GM18519 (cell line): ENCODE results near the gene CLEC2D.
A peak's percentile ranks its signal among the peaks of the same experiment; 100 is the strongest.
"Not testable (repeated sequence)": the region's sequence is repeated elsewhere in the genome, so short reads cannot be mapped to it uniquely, and the experiment has no call there.

Experiments used
- ATAC-seq: cut with Tn5 transposase; IDR thresholded peaks from one replicate; pipeline ENCODE4 v1.9.1; 2021; ENCODE audit warnings: mild to moderate bottlenecking, moderate library complexity; ENCODE audit not compliant: unreplicated experiment, low FRiP score

CLEC2D gene, protein sequence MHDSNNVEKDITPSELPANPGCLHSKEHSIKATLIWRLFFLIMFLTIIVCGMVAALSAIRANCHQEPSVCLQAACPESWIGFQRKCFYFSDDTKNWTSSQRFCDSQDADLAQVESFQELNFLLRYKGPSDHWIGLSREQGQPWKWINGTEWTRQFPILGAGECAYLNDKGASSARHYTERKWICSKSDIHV

DNA sequence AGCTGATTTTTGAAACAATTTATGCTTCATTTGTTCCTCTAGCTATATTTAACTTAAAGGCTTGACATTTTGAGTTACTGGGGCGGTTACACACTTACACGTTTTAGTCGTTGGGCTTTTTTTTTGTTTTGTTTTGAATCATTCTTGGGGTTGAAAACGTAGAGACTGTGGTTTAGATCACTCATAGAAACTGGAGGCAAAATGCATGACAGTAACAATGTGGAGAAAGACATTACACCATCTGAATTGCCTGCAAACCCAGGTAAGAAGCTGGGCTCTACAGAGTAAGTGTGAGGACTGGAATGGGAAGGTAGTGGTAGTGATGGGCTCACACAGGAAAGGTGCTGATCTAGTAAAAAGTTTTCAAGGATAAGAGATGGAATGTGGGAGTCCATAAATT is at the start of gene CLEC2D:
TSS of gene CLEC2D (plus strand) at position 180 of the 400 bp plus-strand sequence. CDS start at position 202, 22 bp downstream.
- ATAC-seq: peak; percentile 45

DNA sequence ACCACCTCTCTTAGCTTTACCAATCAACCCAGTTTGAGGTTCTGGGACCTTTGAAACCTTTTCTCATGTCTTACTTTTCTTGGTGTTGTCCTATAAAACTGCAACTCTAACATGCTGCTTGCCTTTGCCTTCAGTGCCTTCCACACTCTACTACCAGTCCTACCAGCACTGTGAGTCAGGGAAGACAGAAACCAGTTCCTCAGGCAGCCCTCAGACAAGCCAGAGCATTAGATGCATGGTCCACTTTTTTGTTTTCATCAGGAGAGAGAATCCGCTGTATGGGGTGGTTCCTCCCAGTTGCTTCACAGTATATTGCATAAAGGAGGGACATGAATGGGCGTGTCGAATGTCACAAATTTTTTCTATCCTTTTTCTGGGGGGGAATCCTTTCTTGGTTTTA is 44.5 kb upstream of the CLEC2D start:
- ATAC-seq: no peak

DNA sequence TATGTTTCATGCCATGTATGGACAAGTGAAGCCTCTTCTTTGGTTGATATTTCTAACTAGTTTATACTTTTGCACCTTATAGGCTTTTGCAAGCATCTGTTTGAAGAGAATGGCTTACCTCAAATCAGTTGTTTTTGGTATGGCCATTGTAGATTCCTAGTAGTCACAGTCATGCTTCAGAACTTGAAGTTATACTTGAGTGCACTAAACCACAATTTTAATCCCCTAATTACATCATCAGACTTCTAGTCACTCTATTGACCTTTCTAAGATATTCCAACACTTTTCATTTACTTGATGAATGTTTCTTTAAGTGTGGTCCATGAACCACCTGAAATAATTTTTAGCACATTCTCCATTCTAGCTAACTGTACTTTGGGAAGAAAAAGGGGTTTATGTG is 43.2 kb upstream of the CLEC2D start:
- no peak for ATAC-seq

DNA sequence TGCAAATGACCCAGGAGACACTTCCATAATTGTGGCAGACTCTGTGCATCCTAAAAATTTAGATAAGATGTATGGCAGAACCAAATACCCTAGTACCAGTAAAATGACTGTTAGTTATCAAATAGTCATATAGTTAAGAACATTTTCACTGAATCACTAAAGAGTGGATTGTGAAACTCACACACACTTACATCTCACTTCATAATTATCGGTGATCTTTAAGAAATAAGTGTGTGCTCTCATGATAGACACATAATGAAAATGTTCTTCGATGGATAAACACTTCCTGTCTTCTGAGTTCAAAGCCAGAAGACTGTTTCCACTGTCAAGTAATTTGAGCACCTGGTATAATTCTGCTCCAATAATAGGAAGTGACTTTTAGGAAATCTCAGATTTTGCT is 42.7 kb upstream of the CLEC2D start:
- ATAC-seq: no peak

DNA sequence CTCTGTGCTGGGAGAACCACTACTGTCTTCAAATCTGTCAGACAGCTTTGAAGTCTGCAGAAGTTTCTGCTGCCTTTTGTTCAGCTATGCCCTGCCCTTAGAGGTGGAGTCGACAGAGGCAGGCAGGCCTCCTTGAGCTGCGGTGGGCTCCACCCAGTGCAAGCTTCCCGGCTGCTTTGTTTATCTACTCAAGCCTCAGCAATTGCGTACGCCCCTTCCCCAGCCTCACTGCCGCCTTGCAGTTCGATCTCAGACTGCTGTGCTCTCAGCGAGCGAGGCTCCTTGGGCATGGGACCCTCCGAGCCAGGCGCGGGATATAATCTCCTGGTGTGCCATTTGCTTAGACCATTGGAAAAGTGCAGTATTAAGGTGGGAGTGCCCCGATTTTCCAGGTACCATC is 36.7 kb upstream of the CLEC2D start:
- ATAC-seq: no peak

DNA sequence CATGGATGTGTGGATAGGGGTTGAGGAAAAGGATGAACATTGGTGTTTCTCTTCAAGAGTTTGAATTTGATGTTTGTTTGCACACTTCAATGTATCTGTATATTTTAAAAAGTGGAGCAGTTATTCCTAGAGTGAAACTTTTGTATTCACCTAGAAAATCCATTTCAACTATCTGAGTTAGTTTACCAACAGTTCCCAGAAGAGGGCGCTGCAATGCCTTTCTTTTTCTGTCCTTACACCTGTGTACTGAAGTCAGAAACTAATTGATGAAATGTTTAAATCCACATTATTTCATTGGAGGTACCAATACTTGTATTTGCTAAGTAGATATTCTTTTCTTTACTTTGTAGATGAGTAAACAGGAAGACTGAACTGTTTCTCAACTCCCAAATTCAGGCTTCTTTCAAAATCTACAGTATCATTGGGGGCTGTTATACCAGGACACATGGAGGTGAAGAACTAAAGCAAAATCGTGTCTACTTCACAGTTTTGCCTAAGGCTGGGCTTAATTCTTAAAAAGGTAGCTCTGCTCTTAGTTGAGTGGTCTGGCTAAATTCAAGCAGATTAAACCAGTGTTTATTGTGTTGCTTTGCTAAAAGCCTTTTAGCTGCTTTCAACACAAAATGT is 35.2 kb upstream of the CLEC2D start:
- ATAC-seq: no peak

DNA sequence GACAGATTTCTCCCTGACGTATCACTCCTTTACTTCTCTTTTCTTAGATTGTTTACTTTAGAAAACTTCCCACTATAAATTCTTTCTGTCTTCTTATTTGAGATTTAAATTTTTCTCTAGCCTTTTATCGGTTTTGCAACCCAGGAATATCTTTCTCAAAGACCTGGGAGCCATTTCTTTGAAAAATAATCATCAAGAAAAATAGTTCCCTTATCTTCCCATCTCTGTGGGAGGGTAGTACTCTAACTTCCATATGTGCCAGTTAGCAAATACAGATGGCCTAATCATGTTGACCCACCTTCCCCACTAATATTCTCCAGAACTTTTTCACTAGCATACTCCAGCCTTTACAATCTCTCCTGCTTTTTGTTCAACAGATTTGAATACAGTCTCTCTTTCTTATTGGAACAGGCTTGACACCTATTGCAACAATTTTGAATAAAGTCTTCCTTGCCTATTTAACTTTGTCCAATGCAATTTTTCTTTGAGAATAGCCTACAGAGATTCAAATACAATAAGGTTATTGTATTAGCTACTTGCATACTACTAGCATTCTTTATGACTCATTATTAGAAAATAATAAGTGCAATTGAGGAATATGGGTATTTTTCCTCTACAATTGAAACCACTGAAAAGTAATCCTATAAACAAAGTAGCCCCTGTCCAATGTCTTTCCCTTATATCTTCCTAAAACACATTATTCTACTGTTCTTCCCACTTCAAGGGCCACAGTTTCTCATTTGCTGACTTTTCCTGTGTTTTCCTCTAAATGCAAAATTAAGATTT is 34.4 kb upstream of the CLEC2D start:
- no peak for ATAC-seq

DNA sequence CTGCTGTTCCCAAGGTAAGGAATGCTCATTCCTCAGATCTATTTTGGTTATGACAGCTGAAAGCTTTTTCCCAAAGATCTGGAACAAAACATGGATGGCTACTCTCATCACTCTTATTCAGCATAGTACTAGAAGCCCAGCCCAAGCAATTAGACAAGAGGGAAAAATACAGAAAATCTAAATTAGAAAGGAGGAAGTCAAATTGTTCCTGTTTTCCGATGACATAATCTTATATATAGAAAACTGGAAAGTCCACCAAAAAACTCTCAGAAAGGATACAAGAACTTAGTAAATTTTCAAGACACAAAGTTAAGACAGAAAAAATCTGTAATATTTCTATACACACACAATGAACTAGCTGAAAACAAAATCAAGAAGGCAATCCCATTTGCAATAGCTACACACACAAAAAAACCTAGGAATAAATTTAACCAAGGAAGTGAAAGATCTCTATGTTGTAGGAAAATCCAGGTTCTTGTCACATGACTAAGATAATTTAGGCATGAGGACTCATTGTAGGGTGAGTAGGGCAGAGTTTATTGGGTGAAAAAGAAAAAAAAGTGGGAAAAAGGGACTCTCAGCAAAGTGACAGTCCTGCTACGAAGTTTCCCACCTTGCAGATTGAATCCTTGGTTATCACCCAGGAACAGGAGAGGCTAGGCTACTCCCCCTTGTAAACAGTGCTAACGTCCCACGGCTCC is 33.2 kb upstream of the CLEC2D start:
- ATAC-seq: no peak

DNA sequence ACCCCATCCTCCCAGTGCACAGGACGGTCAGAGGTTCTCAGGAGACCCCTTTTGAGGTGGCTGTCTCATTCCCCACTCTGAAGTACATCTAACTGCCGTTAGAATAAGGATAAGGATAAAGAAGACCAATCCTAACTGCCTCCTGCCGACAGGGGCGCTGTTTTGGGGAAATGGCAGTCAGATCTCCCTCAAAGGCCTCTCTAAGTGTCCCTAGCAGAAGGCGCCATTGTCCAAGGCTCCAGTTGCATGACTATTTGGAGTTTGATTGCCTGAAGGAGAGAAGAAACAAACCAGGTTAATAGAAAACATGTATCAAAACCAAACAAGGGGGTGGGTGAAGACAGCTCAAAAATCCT is 32.7 kb upstream of the CLEC2D start:
- no peak for ATAC-seq

DNA sequence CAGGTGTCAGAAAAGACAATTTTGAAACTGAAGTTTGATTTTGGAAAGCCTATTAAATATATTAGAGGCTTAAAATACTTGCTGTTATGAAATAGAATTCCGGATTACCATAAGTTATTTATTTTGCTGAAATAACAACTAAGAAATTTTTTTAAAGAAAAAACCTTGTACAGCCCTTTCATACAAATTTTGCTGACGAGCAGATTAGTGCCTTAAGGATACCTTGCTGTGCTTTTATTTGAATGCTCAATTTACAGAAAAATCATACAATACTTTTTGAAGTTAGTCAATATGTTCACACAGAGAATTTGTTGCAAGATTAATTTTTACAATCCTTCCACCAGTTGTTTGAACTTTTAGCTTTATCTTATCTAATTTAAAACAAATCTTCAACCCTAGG is 29.5 kb upstream of the CLEC2D start:
- no peak for ATAC-seq

DNA sequence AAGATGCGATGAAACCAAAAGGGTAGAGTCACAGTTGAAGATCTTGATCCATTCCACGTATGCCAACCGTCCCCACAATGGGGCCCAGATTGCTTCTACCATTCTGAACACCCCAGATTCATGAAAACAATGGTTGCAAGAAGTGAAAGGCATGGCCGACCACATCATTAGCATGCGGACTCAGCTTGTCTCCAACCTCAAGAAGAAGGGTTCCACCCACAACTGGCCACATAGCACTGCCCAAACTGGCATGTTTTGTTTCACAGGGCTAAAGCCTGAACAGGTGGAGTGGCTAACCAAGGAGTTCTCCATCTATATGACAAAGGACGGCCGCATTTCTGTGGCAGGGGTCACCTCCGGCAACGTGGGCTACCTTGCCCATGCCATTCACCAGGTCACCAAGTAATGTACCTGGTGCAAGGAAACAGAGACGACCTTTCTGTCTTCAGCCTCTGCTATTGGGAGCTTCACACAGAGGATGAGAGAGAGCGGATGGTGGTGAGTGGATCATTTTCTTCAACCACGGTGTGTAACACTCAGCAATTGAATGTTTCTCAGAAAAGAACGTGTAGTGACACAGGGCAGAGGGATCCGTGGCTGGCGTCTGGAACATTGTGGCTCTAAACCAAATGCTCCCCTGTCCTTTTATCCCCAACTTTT is 26.8 kb upstream of the CLEC2D start:
- ATAC-seq: no peak

DNA sequence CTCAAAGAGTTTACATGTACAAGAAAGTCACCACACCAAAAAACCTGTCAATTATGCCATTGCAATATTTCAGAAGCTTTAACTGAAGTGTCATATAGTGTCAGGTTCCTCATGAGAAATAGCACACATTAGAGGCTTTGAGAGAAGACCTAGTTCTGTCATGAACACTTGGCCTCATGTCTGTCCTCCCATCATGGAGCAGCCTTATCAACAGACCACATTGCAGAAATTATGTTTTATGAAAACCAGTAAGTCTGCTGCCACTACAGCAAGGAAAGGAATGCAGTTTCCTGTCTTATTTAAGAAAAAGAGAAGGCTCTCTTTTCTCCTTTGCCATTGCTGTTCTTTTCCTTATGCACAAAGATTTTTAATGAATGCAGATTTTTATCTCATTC is 26.2 kb upstream of the CLEC2D start:
- ATAC-seq: no peak

DNA sequence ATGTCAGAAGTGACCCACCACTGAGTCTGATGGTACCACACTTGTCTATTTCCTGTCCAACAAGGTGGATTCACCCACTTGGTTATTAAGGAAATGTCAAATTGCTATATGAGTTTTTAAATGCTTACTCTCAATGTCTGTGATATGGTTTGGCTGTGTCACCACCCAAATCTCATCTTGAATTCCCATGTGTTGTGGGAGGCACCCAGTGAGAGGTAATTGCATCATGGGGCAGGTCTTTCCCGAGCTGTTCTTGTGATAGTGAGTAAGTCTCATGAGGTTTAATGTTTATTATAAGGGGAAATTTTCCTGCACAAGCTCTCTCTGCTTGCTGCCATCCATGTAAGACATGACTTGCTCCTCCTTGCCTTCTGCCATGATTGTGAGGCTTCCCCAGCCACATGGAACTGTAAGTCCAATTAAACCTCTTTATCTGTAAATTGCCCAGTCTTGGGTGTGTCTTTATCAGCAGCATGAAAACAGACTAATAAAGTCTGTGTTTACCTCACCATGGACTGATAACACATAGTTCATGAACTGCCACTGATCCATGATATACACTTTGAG is 24.4 kb upstream of the CLEC2D start:
- not testable (repeated sequence) for ATAC-seq

DNA sequence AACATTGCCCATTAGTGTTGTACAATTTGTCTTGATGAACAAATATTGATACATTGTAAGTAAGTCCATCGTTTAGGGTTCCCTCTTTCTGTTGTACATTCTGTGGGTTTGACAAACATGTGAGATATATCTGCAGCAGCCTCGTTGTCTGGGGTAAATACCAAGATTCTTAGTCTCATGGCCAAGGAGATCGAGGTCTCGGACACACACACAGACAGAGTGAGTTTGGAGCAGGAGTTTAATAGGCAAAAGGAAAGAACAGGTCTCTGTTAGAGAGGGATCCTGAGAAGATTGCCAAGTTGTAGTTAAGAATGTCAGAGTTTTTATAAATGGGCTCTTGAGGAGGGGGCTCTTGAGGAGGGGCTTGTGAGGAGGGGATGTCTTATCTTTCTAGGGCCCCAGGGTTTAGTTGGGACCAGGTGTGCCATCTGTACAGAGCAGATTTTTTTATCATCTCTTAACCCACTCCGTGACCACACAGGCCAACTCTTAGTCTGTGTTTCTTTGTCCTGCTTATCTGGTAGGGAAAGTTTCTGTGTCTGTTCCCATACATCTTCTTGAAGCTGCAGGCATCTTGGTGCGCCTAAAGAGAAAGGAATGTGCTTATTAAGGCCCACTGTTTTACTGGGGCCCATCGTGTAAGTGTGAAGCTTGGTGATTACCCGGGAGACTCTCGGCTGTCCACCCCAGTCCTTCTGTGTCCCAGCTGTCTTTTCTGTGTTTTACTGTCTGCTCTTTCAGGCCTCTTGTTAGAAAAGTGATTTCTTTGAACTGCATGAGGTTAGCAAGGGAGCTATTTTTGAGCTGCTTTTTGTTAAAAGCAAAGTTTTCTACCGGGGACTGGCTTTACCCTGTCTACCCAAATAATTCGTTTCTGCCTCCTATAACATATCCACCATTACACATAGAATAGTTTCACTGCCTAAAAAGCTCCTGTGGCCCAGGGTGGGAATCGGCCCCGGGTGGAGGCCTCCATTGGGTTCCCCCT is 22.4 kb upstream of the CLEC2D start:
- ATAC-seq: no peak

DNA sequence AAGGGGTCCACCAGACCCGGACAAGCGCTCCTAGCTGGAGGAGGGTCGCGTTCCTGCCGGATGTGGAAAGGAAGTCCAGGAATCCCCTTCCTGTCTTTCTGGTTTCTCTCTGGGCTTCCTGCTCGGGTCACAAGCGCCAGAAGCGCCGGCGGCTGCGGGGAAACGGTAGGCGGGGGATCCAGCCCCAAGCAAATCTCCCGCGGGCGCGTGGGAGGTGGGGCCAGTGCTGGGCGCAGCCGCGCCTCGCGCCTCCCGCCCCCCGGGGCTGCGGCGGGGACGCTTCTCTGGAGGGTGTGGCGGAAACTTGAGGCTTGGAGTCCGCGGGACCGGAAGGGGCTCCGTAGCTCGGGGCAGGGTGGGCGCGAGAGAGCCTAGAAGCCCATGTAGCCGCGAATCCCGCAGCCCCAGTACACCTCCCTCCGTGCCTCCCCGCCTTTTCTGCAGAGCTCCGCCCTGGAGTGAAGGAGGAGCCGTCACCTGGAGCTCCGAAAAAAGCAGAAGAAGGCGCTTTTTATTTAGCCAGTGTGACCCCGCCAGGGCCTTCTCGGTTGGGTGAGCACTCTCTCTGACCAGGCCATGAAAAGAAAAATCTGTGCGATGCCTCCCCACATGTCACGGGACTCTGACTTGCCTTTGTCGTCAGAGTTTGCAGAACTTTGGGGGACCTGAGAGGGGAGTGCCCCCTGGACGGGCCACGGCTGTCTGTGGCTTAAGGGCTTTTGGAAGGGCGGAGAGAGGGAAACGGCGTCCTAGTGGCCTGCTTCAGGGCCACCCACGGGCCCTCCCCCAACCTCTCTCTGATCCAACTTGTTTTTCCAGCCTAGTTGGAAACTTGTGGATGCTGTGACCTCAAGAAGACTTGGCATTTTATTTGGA is 21.4 kb upstream of the CLEC2D start:
- peak; percentile 62 for ATAC-seq

DNA sequence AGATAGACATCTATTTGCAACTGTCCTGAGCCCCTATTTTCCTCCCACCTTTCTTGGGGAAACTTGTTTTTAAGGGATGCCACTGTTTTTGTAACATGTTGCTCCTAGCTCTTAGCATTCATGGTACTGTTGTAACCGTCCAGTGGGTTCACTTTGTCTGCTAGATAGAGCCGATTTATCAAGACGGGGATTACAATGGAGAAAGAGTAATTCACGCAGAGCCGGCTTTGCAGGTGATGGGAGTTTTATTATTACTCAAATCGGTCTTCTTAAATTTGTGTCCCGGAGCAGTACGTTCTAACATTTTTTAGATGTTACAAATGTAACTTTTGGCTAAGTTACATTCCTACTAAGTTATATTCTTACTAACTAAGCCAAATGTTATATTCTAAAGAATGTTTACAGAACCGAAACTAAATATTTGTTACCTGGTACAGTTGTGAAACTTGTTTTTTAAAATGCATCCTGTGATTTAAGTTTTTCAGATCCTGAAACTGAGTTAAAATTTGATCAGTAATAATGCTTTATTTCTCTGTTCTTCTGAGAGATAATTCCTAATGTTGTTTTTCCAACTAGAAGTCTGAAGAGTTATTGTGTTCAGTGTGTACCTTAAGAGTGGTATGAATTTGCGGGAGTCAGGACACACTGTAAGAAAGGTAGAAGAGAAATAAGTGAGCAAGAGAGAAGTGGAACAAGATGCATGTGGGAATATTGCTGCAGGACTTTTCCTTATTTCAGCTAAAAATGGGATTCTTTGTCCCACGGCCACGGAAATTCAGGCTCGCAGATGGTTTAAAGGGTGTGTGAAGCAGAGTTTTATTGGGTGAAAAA is 20.6 kb upstream of the CLEC2D start:
- no peak for ATAC-seq

DNA sequence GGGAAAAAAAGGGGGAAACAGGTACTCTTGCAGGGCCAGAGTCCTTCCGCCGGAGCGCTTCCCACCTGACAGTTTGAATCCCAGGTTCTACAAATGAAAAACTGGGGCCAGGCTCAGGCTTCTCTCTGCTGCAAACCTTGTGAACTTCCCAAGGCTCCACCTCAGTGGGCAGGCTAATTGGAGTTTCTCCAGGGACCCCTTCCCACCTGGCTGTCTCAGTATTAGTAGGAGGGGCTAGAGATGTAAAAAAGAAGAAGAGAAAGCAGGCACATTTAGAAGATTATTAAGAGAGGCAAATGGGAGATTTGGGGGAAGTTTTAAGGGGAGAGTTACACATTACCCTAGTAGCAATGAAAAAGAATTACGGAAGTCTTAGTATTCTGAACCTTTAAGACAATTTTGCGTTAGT is 20.0 kb upstream of the CLEC2D start:
- ATAC-seq: no peak
